GM12878 (cell line): ENCODE data around the gene ANKRD24.

ENCODE experiments used
- BMI1 ChIP-seq: fragments of 450-650 bp; IDR thresholded peaks from 2 replicates; pipeline ENCODE4 v1.6.1; 2016; ENCODE audit warnings: mild to moderate bottlenecking, moderate library complexity, borderline replicate concordance
- CBX5 ChIP-seq: sonication (generic); IDR thresholded peaks from 2 replicates; pipeline ENCODE4 v1.6.1; 2016; ENCODE audit warnings: low read depth, moderate library complexity, mild to moderate bottlenecking, inconsistent platforms
- CEBPB ChIP-seq, 2 experiments: fragments of 150-350 bp in 1 of 2; IDR thresholded peaks; 2 replicates each; pipeline ENCODE4 v1.6.1; 2012 to 2014; ENCODE audit warnings: low read depth in 2 of 2, low read length in 2 of 2, borderline replicate concordance in 1 of 2, inconsistent platforms in 1 of 2
- EZH2 ChIP-seq: IDR thresholded peaks from 2 replicates; pipeline ENCODE4 v1.6.1; 2012; ENCODE audit warnings: low read depth, mild to moderate bottlenecking, control low read depth, inconsistent platforms, low read length, borderline replicate concordance; ENCODE audit not compliant: control insufficient read depth
- MXI1 ChIP-seq: fragments of 150-350 bp; IDR thresholded peaks from 2 replicates; pipeline ENCODE4 v1.6.1; 2011; ENCODE audit warnings: low read depth, mild to moderate bottlenecking, inconsistent platforms, low read length, improper control_type of control experiment
- NFYB ChIP-seq: IDR thresholded peaks from 2 replicates; pipeline ENCODE4 v1.6.1; 2011; ENCODE audit warnings: low read depth, mild to moderate bottlenecking, low read length, improper control_type of control experiment, moderate library complexity; ENCODE audit not compliant: insufficient read depth
- NR2C2 ChIP-seq: IDR thresholded peaks from 2 replicates; pipeline ENCODE4 v1.6.1; 2011; ENCODE audit warnings: borderline replicate concordance, low read depth; ENCODE audit not compliant: control insufficient read depth, insufficient read length
- POLR2A ChIP-seq: IDR thresholded peaks from 2 replicates; pipeline ENCODE4 v1.6.1; 2011; ENCODE audit warnings: low read depth, mild to moderate bottlenecking, low read length
- POLR2AphosphoS5 ChIP-seq: IDR thresholded peaks from 2 replicates; pipeline ENCODE4 v1.6.1; 2011; ENCODE audit warnings: mild to moderate bottlenecking, low read length, inconsistent platforms
- SMC3 ChIP-seq: IDR thresholded peaks from 2 replicates; pipeline ENCODE4 v1.6.1; 2011; ENCODE audit warnings: low read length, improper control_type of control experiment, borderline replicate concordance
- SREBF2 ChIP-seq: IDR thresholded peaks from 2 replicates; pipeline ENCODE4 v1.6.1; 2012; ENCODE audit warnings: mild to moderate bottlenecking, low read length
- TAF1 ChIP-seq: IDR thresholded peaks from 2 replicates; pipeline ENCODE4 v1.6.1; 2011; ENCODE audit warnings: mild to moderate bottlenecking, low read depth, low read length, borderline replicate concordance
- TF ChIP-seq, protein P1 (sequence below), 3 experiments: IDR thresholded peaks in 2 of 3; conservative IDR thresholded peaks in 1 of 3; 2 replicates each; pipeline ENCODE4 v1.5.1; 2011; ENCODE audit warnings: low read depth in 3 of 3, low read length in 3 of 3, mild to moderate bottlenecking in 3 of 3, control low read depth in 2 of 3, moderate library complexity in 2 of 3, inconsistent platforms in 1 of 3, mixed read lengths in 1 of 3; ENCODE audit not compliant: control insufficient read depth in 2 of 3, insufficient read depth in 1 of 3; ENCODE audit errors: extremely low read depth in 1 of 3

DNA sequence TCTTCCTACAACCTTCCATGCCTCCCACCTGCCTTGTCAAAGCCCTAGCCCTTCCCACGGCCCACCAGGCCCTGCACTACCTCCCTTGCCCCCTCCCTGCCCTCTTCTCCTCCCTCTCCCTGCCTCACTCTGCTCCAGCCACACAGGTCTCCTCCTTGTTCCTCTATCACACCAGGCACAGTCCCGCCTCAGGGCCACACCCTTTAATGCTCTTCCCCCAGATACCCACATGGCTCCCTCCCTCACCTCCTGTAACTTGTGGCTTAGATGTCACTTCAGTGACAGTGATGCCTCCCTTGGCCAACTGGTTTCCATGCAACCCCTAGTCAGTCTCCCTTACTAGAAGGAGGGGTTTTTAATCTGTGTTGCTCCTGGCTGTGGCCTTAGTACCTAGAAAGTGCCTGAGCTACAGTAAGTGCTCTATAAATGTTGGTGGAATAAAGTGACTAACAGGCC, 1.4 kb upstream of the ANKRD24 start:
- TF ChIP-seq, protein P1, sequence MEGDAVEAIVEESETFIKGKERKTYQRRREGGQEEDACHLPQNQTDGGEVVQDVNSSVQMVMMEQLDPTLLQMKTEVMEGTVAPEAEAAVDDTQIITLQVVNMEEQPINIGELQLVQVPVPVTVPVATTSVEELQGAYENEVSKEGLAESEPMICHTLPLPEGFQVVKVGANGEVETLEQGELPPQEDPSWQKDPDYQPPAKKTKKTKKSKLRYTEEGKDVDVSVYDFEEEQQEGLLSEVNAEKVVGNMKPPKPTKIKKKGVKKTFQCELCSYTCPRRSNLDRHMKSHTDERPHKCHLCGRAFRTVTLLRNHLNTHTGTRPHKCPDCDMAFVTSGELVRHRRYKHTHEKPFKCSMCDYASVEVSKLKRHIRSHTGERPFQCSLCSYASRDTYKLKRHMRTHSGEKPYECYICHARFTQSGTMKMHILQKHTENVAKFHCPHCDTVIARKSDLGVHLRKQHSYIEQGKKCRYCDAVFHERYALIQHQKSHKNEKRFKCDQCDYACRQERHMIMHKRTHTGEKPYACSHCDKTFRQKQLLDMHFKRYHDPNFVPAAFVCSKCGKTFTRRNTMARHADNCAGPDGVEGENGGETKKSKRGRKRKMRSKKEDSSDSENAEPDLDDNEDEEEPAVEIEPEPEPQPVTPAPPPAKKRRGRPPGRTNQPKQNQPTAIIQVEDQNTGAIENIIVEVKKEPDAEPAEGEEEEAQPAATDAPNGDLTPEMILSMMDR (IDR thresholded peaks at IDR 0.05 in 2 of 3, conservative IDR thresholded peaks at IDR 0.05 in 1 of 3; ENCODE audit: control insufficient read depth in 2 of 3, extremely low read depth in 1 of 3, insufficient read depth in 1 of 3, low read depth in 3 of 3, low read length in 3 of 3) = no peak
- TF ChIP-seq SREBF2 (no peak), NR2C2 (no peak), POLR2A (no peak), CEBPB (IDR thresholded peaks at IDR 0.05; ENCODE audit: borderline replicate concordance in 1 of 2, low read depth in 2 of 2, low read length in 2 of 2) (no peak), MXI1 (no peak), CBX5 (no peak), NFYB (no peak), EZH2 (no peak), TAF1 (no peak), SMC3 (no peak), BMI1 (no peak), POLR2AphosphoS5 (no peak)
